RWPE1 (cell line): ENCODE data around the gene ADGRG3.

Source experiments
- CTCF ChIA-PET: fragments of 350-600 bp; sonication (Branson Sonifier 250); formaldehyde crosslinking; extraction: SDS; loops from one replicate; lab custom pipeline; 2021; lab: Yijun Ruan, JAX
- POLR2A ChIA-PET: fragments of 400-600 bp; formaldehyde crosslinking; extraction: SDS; loops from one replicate; lab custom pipeline; 2020; ENCODE audit warnings: antibody characterized with exemption; ENCODE audit not compliant: low non-redundant PET; lab: Yijun Ruan, JAX
- DNase-seq: peaks from one replicate; pipeline ENCODE4 v3.0.0; 2012; ENCODE audit warnings: low spot score
- H3K27ac ChIP-seq: fragments of 450-650 bp; 2 replicates; pipeline ENCODE4 v1.5.1; 2017
- TF ChIP-seq, protein P1 (sequence below): fragments of 450-650 bp; conservative IDR thresholded peaks from 2 replicates; pipeline ENCODE4 v1.5.1; 2017; ENCODE audit warnings: low read depth, mild to moderate bottlenecking

Gene ADGRG3, protein sequence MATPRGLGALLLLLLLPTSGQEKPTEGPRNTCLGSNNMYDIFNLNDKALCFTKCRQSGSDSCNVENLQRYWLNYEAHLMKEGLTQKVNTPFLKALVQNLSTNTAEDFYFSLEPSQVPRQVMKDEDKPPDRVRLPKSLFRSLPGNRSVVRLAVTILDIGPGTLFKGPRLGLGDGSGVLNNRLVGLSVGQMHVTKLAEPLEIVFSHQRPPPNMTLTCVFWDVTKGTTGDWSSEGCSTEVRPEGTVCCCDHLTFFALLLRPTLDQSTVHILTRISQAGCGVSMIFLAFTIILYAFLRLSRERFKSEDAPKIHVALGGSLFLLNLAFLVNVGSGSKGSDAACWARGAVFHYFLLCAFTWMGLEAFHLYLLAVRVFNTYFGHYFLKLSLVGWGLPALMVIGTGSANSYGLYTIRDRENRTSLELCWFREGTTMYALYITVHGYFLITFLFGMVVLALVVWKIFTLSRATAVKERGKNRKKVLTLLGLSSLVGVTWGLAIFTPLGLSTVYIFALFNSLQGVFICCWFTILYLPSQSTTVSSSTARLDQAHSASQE

DNA sequence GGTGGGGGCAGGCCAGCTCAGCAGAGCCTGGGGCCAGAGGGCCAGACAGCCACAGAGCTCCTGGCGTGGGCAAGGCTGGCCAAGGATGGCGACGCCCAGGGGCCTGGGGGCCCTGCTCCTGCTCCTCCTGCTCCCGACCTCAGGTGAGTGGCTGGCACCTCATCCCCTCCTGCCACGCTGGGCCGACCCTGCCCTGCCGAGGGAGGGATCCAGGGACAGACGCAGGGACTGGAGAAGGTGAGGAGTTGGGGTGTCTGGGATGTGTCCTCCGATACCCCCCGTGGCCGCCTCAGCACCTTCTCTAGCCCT, at the start of gene ADGRG3:
Gene ADGRG3, plus strand, starts transcription at position 44 of the 309 bp plus-strand sequence. Its CDS starts 42 bp downstream, at position 86.
- ChIA-PET POLR2A (no interaction called here), CTCF (interaction anchor here (0.7 kb wide), 1 partner anchor 1326 kb away, joined by 3 read pairs; no protein-coding TSS in a partner anchor)
- no peak within 1 kb of the TSS for H3K27ac ChIP-seq
- no peak for DNase-seq
- TF ChIP-seq, protein P1, sequence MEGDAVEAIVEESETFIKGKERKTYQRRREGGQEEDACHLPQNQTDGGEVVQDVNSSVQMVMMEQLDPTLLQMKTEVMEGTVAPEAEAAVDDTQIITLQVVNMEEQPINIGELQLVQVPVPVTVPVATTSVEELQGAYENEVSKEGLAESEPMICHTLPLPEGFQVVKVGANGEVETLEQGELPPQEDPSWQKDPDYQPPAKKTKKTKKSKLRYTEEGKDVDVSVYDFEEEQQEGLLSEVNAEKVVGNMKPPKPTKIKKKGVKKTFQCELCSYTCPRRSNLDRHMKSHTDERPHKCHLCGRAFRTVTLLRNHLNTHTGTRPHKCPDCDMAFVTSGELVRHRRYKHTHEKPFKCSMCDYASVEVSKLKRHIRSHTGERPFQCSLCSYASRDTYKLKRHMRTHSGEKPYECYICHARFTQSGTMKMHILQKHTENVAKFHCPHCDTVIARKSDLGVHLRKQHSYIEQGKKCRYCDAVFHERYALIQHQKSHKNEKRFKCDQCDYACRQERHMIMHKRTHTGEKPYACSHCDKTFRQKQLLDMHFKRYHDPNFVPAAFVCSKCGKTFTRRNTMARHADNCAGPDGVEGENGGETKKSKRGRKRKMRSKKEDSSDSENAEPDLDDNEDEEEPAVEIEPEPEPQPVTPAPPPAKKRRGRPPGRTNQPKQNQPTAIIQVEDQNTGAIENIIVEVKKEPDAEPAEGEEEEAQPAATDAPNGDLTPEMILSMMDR: no peak

DNA sequence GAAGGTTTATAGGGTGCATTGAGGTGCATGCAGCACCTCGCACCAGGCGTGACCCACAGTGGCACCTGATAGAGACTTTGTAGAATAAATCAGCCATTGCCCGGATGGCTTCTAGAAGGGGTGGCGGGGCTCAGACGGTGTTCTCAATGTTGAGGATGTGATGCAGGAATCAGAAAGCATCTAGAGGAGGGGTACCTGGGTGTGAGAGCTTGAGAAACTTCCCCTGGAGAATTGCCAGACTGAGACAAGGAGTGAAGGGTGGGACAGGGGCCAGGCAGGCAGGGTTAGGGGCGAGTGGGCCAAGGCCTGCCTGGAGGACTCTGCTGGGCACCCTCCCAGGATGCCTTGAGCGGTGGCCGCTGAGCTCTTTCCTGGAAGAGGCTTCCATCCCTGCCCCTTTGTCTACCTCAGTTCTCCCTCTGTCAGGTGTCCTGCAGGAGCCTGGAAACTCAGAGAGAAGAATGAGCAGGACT, 48.9 kb upstream of the ADGRG3 start:
- POLR2A ChIA-PET: interaction anchor here (0.7 to 1.2 kb wide), 3 partner anchors 9 to 140 kb away, joined by 3 to 7 read pairs (median 5); partner anchors contain the start of gene ADGRG1
- peak overlapping the region; percentile 95 for H3K27ac ChIP-seq
- CTCF ChIA-PET: interaction anchor here (1.9 to 2.0 kb wide), 2 partner anchors 18 to 29 kb away, joined by 5 to 7 read pairs; no protein-coding TSS in a partner anchor
- no peak for DNase-seq
- TF ChIP-seq, protein P1: no peak

DNA sequence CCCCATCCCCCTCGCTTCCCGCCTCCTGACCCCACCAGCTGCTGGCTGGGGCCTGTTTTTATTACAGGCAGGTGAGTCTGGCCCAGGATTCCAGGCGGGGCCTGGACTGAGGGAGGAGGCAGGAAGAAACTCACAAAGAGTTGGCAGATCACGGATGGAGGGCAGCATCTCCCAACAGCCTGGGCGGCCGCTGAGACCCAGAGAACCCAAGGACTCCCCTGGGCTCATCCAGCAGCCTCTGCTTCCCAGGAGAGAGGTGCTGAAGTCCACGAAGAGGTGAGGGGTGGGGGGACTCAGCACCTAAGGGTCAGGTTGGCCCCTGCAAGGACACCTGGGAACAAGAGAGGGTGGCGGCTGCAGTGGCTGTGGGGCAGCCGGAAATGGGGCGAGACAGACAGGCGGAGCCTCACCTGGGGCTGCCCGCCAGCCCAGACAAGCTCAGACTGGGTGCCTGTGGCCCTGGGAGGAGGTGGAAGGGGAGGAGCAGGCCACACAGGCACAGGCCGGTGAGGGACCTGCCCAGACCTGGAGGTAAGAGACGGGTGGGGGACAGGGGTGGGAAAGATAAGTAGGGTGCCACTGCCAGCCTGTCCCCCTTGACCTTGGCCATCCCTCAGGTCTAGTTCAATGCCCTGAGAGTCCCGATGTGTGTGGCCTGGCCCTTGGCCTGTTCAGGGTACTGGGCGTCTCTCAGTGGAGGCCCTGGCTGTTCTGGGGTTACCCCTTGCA, 48.3 kb upstream of the ADGRG3 start:
- TF ChIP-seq, protein P1: no peak
- CTCF ChIA-PET: interaction anchor here (0.6 to 2.0 kb wide), 4 partner anchors 19 to 316 kb away, joined by 3 to 7 read pairs (median 4); no protein-coding TSS in a partner anchor
- POLR2A ChIA-PET: interaction anchor here (0.7 to 1.2 kb wide), 6 partner anchors 8 to 141 kb away, joined by 3 to 9 read pairs (median 4); partner anchors contain the start of gene ADGRG1

DNA sequence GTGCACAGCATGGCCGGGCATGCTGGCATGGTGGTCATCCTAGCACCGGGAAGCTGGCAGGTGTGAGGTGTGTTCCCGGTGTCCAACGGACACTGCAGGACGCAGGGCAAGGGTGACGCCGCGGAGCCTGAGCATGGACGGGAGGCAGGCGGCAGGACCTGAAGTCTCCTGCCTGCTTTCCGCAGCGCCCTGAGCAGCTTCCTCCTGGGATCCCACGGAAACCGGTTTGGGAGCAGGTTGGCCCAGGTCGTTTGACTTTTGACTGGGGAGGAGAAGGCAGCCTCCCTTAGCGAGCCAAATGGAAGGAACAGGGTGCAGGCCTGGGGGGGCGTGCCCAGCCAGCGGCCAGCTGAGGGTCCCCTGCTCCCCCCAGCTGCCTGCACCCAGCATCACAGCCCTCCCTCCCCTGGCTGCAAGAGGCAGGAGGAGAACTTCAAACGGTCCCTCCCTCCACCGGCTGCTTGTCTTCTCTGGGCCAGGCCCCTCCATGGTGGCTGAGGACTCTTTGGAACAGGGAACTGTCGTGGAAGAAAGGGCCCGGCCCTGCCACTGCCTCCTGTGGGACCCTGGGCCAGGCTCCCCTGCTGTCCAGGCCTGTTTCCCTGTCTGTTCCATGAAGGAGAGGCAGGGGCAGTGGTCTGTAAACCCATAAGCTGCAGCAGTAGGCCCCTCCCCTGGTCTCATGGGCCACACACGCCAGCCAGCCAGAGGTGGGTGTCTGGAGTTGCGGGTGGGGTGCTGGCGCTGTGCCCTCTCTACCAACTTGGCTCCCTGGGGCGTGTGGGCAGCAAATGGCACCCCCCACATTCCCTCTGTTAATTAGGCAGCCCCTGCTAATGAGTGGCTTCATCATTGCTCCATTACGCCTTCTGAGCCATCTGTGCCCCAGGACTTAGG, 47.5 kb upstream of the ADGRG3 start:
- H3K27ac ChIP-seq: peak overlapping the region; percentile 95
- CTCF ChIA-PET: interaction anchor here (0.6 to 2.0 kb wide), 5 partner anchors 18 to 315 kb away, joined by 3 to 7 read pairs (median 4); no protein-coding TSS in a partner anchor
- POLR2A ChIA-PET: interaction anchor here (0.9 to 1.2 kb wide), 4 partner anchors 11 to 119 kb away, joined by 3 to 9 read pairs (median 3); no protein-coding TSS in a partner anchor
- TF ChIP-seq, protein P1: no peak
- peak; percentile 61 for DNase-seq

More for the DNA sequence above, 48.3 kb upstream of the ADGRG3 start:
- DNase-seq: peak; percentile 88
- H3K27ac ChIP-seq: peak overlapping the region; percentile 95

DNA sequence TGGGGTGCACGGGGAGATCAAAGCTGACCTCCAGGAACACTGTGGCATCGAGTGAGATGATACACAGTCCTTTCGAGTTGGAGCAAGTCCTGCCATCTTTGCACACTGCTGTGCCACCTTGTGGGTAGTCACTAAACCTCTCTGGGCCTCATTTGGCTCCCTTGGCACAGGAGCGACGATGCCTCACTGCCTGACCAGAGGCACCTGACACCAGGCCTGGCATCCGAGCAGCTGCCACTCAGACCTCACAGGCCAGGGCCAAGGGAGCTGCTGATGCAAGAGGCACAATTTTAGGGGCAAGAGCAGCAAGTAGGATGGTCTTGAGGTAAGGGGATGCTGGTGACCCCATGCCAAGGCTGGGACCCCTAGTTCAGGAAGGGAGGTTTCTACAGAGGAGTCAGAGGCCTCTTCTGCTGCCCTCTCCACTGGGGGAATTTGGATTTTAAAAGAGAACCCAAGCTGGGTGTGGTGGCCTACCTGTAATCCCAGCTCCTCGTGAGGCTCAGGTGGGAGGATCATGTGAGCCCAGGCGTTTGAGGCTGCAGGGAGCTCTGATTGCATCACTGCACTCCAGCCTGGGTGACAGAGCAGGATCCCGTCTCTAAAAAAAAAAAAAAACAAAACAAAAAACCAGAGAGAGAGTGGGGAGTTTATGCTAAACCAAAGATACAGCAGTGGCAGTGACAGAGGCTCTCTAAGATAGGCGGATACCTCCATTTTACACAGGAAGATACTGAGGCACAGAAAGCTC, 46.4 kb upstream of the ADGRG3 start:
- POLR2A ChIA-PET: interaction anchor here (1.2 kb wide), 2 partner anchors 12 to 18 kb away, joined by 3 to 4 read pairs; no protein-coding TSS in a partner anchor
- H3K27ac ChIP-seq: peak overlapping the region; percentile 95
- no peak for DNase-seq
- CTCF ChIA-PET: interaction anchor here (0.5 to 1.0 kb wide), 2 partner anchors 20 to 68 kb away, joined by 3 read pairs; no protein-coding TSS in a partner anchor
- TF ChIP-seq, protein P1: no peak
